Limb (tissue), 2 donors: ENCODE results near the gene ESCO1.
"Not testable (repeated sequence)": the region's sequence is repeated elsewhere in the genome, so short reads cannot be mapped to it uniquely, and the experiment has no call there.

Experiments
- DNase-seq, 2 donors: peaks; one replicate each; pipeline ENCODE4 v3.0.0-alpha.2; 2016; ENCODE audit errors: extremely low spot score in 2 of 2

Gene ESCO1, protein sequence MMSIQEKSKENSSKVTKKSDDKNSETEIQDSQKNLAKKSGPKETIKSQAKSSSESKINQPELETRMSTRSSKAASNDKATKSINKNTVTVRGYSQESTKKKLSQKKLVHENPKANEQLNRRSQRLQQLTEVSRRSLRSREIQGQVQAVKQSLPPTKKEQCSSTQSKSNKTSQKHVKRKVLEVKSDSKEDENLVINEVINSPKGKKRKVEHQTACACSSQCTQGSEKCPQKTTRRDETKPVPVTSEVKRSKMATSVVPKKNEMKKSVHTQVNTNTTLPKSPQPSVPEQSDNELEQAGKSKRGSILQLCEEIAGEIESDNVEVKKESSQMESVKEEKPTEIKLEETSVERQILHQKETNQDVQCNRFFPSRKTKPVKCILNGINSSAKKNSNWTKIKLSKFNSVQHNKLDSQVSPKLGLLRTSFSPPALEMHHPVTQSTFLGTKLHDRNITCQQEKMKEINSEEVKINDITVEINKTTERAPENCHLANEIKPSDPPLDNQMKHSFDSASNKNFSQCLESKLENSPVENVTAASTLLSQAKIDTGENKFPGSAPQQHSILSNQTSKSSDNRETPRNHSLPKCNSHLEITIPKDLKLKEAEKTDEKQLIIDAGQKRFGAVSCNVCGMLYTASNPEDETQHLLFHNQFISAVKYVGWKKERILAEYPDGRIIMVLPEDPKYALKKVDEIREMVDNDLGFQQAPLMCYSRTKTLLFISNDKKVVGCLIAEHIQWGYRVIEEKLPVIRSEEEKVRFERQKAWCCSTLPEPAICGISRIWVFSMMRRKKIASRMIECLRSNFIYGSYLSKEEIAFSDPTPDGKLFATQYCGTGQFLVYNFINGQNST

DNA sequence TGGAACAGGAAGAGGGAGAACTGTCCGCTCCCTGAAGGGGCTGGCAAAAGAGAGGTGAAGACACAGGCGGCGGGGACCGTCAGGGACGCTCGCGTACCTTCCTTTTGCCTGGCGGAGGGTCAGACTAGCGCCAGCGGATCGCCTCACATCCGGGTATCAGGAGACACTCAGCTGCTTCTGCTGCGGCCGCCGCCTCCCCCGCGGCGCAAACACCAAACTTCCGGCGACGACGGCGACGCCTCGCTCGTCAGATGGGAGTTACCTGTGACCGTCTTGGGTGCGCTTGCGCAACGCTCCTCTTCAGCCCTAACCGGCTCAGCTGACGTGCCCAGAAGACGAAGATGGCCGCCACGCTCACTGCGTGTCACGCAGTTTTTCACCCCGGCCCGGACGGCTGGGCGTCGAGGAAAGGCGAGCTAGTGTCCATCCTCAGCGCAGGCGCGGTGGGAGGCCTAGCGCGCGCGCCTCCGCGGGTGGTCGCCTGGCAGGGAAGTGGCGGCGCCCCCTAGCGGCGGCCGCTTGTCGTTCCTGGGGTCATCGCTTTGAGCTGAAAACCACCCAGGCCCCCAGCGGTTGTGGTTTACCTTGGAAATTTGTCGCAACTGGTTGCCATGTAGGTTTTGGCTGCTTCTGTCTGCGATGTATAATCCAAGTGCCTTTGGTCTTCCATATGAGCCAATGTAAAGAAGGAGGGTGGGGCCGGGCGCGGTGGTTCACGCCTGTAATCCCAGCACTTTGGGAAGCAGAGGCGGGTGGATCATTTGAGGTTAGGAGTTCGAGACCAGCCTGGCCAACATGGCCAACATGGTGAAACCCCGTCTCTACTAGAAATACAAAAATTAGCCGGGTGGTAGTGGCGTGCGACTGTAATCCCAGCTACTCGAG lies at the start of gene ESCO1:
Gene ESCO1 (minus strand): TSS at position 179 of the 885 bp plus-strand sequence. CDS start 25,861 bp downstream, outside the sequence.
- DNase-seq: peak; percentile 93 to 95

DNA sequence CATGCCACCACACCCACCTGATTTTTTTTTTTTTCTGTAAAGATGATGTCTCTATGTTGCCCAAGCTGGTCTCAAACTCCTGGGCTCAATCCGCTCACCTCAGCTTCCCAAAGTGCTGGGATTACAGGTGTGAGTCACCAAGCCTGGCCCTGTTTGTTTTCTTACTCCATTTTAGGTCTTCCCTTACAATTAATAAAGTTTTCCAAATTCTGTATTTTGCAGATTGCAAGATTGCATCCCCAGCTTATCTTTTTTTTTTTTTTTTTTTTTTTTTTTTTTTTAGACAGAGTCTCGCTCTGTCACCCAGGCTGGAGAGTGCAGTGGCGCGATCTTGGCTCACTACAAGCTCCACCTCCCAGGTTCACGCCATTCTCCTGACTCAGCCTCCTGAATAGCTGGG lies 39.9 kb upstream of the ESCO1 start:
- DNase-seq: not testable (repeated sequence)

DNA sequence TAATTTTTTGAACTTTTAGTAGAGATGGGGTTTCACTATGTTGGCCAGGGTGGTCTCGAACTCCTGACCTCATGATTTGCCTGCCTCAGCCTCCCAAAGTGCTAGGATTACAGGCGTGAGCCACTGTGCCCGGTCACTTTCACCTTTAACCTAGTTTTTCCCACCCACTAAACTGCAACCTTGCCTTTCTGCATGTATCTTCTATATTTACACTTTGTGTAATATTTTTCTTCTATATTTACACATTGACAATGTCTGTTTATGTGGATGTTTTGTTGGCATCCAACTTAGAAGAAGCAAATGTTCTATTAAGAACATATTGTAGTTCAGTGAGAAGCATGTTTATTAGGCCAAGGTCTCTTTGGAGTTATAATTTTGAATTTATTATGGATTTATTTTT lies 38.3 kb upstream of the ESCO1 start:
- DNase-seq: no peak

DNA sequence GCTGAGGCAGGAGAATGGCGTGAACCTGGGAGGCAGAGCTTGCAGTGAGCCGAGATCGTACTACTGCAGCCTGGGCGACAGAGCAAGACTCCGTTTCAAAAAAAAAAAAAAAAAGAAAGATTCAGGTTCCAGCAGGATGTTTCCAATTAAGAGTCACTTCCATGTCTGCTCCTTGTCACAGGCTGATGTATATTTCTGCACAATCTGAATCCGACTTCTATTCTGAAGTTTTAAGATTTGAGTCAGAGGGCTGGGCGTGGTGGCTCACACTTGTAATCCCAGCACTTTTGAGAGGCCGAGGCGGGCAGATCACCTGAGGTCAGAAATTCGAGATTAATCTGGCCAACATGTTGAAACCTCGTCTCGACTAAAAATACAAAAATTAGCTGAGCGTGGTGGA lies 36.3 kb upstream of the ESCO1 start:
- no peak for DNase-seq

DNA sequence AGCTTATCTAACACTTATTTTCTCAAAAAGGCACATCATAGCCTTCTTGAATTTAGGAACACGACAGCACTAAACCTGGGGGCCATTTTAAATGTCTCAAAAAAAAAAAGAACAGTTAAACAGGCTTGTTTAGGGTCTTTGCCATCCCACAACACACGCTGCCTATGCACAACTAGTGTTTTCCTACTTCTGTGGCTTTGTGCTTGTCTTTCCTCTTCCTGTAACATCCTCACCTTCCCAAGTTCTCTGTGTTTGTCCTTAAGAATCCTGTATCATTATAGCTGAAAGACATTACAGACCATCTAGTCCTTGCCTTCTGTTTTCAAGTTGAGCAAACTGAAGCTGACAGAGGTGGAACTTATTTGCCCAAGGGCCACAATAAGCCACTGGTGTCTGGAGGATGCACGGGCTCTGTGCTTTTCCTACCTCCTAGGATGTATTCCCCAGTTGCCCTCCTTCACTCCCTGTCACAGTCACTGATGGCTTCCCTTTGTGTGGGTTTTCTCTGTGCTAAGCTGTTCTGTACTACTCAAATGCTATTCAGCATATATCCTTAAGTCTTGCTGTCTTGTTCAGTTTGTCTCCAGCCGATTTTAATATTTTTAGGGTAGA lies 34.2 kb upstream of the ESCO1 start:
- no peak for DNase-seq

DNA sequence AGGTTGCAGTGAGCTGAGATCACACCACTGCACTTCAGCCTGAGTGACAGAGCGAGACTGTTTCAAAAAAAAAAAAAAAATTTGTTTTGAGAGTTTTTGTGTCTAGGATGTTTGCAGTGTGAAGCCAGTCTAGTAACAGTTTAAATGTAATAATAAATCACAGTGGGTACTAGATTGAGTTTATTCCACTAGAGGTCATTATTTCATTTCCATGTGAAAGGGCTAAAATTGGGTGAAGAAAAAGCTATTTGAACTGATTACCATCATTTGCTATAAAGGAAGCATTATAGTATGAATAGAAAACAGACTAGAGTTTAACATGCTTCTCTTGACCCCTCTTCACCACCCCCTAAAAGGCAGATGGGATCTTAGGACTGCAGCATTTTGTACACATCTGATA lies 31.9 kb upstream of the ESCO1 start:
- no peak for DNase-seq

DNA sequence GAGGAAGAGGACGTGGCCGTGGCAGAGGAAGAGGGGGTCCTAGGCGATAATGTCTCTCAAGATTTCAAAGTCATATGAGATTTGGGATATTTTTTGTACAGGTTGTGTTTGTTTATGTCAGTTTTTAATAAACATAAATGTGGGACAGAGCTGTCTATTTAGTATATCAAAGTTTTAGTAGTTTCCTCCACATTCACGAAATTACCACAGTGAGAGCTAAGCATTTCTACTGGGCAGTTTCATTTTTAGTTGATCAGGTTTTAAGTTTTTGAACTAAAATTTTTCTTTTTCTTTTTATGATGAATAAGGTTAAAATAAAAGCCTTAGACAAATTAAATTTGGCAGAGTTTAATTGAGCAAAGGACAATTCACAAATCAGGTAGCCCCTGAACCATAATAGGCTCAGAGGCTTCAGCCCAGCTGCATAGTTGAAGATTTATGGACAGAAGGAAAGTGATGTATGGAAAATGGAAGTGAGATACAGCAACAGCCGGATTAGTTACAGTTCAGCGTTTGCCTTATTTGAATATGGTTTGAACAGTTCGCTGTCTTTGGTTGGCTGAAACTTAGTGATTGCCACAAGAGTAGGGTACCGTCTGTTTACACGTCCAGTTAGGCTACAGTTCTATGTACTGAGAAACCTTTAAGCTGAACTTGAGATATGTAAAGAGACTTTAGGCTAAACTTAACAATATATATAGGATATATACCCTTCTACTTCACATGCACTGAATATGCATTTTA lies 28.8 kb upstream of the ESCO1 start:
- DNase-seq: no peak

DNA sequence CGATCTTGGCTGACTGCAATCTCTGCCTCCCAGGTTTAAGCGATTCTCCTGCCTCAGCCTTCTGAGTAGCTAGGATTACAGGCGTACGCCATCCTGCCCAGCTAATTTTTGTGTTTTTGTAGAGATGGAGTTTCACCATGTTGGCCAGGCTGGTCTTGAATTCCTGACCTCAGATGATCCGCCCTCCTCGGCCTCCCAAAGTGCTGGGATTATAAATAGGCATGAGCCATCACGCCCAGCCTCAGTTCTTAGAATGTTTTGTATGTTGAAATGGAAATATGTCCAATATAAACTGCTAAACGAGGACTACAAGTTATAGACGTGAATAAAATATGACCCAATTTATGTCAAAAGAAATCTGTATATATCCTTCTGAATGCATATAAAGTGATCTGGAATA lies 21.1 kb upstream of the ESCO1 start:
- not testable (repeated sequence) for DNase-seq

DNA sequence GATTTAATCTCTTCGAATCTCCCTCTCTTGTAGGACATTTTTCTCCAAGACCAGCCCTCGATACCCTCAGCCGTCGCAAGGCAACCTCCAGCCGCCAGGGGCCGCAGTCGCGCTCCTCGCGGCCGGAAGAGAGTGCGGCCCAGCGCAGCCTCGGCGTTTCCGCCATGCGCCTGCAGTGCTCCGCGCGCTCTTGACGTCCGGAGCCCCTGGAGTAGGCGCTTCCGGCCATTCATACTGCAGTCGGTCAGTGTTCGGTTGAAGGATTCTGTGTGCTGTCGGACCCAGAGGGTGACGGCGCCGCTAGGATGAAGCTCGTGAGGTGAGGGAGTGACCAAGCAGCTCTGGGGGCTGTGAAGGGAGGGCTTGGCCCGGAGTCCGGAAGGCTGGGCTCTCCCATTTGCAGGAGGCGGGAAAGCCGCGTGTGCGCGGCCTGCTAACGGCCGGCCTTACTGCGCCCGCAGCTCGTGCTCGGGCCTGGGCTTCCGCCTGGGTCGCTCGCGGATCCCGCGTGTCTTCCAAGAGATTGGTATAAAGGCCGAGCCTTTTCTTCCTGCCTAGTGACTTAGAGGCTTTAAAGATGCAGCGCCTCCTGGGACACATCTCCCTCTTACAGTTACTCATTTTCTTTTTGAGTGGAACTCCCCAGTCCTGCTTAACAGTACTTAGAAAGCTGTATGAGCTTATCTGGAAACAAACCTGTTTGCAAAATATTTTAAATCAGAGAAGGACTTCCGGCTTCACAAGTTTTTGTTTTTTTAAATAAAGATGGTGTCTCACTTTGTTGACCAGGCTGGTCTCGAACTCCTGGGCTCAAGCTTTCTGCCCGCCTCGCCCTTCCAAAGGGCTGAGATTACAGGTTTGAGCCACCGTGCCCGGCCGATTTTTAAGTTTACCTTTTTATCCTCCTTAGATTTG lies 11.9 kb upstream of the ESCO1 start, which contains the start of gene SNRPD1:
Gene SNRPD1 (plus strand): TSS at position 190 of the 915 bp plus-strand sequence. CDS start 116 bp downstream, at position 306.
- peak; percentile 91 to 95 for DNase-seq

DNA sequence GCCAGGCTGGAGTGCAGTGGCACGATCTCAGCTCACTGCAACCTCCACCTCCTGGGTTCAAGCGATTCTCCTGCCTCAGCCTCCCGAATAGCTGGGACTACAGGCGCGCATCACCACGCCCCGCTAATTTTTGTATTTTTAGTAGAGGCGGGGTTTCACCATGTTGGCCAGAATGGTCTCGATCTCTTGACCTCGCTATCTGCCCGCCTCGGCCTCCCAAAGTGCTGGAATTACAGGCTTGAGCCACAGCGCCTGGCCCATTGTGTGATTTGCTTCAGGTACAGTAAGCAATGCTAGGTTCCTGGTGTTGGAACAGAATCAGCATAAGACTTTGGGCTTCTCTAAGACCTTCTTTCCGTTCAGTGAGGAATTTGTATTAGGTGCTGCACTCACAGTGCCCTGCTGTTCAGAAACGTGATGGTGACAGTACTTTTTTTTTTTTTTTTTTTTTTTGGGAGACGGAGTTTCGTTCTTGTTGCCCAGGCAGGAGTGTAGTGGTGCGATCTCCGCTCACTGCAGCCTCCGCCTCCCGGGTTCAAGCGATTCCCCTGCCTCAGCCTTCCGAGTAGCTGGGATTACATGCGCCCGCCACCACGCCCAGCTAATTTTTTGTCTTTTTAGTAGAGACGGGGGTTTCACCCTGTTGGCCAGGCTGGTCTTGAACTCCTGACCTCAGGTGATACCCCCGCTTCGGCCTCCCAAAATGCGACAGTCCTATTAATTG lies 11.1 kb upstream of the ESCO1 start:
- DNase-seq: not testable (repeated sequence)

DNA sequence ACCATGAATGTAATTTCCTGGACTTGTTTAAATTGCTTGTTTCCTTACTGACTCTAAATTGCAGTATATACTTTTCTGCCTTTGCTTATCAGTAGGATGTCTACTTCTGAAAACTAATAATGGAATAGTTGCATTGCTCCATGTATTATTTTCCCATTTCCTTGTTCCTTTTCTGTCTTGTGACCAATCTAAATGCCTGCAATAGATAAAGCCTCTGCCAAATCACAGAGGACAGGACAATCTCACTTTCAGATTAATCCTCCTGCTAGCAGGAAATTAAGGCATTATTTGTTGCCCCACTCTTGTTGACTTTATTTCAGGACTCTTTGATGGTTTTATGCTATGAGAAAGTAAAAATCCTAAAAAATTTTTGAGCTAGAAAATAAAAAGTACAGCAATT lies 4.7 kb upstream of the ESCO1 start:
- DNase-seq: no peak

DNA sequence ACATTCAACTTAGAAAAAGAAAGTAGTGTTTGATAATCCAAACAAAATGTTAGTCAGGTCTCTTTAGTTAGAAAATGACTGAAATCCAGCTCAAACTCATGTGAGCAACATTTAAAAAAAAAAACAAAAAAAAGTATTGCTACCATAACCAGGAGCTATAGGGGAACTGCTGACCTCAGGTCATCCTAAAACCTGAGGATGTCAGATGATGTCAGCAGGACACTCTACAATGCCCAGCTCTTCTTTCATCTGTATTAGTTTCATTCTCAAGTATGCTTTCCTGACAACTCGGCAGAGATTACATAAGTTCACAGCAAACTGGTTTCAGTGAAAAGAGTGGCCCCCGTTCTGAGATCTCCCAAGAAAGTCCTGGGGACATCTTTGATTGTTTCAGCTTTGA lies 4.2 kb upstream of the ESCO1 start:
- no peak for DNase-seq

DNA sequence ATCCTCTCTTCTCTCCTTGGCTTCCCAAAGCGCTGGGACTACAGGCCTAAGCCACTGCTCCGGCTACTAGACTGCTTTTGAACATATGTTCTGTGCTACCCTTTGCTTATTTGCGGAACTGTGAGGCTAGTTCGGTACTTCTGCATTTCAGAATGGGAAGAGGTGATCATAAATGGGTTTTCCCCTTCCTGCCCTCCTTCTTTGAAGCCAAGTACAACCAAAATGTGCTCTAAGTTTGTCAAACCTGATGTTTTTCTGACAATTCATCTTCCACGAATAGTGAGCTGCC lies 1.7 kb upstream of the ESCO1 start:
- no peak for DNase-seq

DNA sequence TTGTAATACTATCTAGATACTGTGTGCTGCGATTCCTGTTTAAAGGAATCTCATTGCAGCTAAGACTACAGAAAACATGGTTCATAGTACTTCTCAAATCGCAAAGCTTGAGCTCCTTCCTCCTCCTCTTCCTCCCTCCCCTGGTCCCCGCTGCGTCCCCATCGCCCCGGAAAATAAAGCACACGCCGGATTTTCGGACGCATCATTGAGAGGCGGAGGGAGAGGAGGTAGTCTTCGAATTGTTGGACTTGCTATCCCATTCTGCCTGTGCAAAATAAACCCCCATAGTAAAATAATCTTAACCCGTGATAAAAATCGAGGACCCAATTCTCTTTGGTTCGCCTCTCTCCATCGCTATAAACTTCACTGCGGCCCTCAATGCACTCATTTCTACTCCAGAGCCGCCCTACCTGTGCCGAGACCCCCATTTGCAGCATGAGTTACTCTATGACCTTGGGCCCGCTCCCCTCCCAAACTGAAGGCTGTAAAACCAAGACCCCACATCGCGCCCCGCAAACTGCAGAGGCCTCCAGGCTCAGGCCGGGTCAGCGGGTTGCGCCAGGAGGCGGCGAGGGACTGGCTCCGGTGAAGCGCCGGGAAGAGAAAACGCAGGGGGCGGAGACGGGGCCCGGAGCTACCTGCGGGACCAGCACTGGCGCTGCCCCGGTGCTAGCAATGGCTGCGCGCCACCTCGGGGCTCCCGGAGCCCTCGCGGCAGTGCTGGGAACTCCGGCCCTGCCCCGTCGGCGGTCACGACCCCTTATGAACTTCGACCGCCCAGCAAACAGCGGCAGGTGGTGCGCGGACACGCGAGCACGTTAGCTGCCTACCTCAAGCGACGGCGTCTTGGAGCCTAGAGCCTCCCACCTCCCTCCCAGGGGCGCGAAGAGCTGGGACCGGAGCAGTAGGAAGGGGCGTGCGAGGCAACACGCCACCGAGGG lies 649 bp downstream of the ESCO1 start:
- DNase-seq: no peak

DNA sequence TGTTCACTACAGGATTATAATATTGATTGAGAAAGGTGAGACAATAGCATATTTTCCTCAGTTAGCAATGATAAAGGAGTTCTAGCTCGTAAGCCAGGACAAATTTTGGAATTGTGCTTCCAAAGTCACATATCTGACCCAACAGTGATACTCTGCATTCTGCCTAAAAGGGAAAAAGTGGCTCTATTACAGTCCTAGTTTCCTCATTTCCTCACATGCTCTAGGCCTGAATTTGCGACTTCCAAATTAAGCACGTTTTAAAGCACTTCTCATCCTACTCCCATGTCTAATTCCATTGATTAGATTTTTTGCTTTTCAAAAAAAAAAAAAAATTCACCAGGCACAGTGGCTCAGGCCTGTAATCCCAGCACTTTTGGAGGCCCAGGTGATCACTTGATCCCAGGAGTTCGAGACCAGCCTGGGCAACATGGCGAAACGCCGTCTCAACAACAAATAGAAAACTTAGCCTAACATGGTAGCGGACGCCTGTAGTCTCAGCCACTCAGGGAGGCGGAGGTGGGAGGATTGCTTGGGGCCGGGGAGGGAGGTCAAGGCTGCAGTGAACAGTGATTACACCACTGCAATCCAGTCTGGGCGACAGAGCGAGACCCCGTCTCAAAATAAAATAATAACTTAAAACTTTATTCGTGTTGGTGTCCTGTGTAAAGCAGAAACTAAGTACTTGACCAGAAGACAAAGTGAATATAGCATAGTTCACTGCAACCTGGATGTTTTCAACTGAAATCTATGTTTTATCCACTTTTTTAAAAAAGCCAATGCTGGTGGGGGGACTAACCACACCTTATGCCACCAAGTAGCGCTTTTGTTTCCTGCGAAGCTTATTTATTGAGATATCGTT lies 1.5 kb downstream of the ESCO1 start:
- no peak for DNase-seq

DNA sequence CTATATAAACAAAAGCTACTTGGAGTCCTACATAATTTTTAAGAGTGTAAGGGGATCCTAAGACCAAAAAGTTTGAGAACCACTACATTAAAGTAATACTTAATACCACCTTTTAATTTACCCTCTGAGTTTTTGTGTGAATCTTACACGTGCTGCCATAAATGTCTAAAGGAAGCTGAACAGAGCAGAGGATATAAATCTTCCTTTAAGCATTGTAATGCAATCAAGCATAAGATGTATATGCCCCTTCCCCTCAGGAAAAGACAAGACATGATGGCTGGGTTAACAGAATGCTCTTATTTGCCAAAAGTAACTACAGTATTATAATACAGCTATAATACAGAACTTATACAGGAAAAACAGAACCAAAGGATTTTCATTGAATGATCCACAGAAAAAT lies 2.9 kb downstream of the ESCO1 start:
- no peak for DNase-seq
